Bronchial epithelial cell (primary cell): ENCODE results near the gene EDNRA. TPM values are rescaled to one million over a fixed set of nuclear protein-coding genes. Genes with fewer than 3 reads are reported as not detected.

Experiments
- DNase-seq: peaks from one replicate; pipeline ENCODE4 v3.0.0-alpha.2; 2010; ENCODE audit warnings: low read depth
- FAIRE-seq: peaks from 2 replicates; lab custom pipeline; 2011; peaks lifted over from hg19 to GRCh38; lab: Jason Lieb, UNC
- H3K27me3 ChIP-seq: 2 replicates; pipeline ENCODE4 v1.5.1; 2011; ENCODE audit warnings: low read length; ENCODE audit not compliant: control insufficient read depth, insufficient read depth
- H3K36me3 ChIP-seq: 2 replicates; pipeline ENCODE4 v1.5.1; 2011; ENCODE audit warnings: low read length; ENCODE audit not compliant: control insufficient read depth, insufficient read depth
- H3K4me3 ChIP-seq: 2 replicates; pipeline ENCODE4 v1.5.1; 2011; ENCODE audit warnings: mild to moderate bottlenecking, low read depth, low read length, control low read depth
- CTCF ChIP-seq: IDR thresholded peaks from 2 replicates; pipeline ENCODE4 v1.5.1; 2011; ENCODE audit warnings: mild to moderate bottlenecking, moderate library complexity, low read length, control low read depth, inconsistent platforms; ENCODE audit not compliant: insufficient read depth, severe bottlenecking
- total RNA-seq: library from RNA; depleted of rRNA; stranded (reverse); fragments of >200 nt; gene quantifications from 2 replicates; pipeline ENCODE4 v1.2.1, GENCODE V29; 2014

Gene EDNRA
- total RNA-seq, 1 donor from 2014 or later: 3.7 TPM

- Histone ChIP-seq H3K27me3 (no peaks in the 10 kb centered on the region), H3K4me3 (no peak overlapping the region), H3K36me3 (no peaks in the 10 kb centered on the region)
- TF ChIP-seq CTCF: no peak
- FAIRE-seq: no peak
- DNase-seq: no peak
Observed at GRCh38 chr4:147542229-147542990, 61.5 kb downstream of the EDNRA start.

- no peak for TF ChIP-seq CTCF
- peak; percentile 75 for DNase-seq
- no peak for FAIRE-seq
- H3K27me3 ChIP-seq: no peaks in the 10 kb centered on the region
- no peaks in the 10 kb centered on the region for H3K36me3 ChIP-seq
- H3K4me3 ChIP-seq: no peak overlapping the region
Observed at GRCh38 chr4:147543034-147543433, 62.1 kb downstream of the EDNRA start.

- H3K27me3 ChIP-seq: no peaks in the 10 kb centered on the region
- FAIRE-seq (no peak), DNase-seq (peak; percentile 94)
- TF ChIP-seq CTCF: no peak
- H3K4me3 ChIP-seq: no peak overlapping the region
- no peaks in the 10 kb centered on the region for H3K36me3 ChIP-seq
Observed at GRCh38 chr4:147546349-147546748, 65.5 kb downstream of the EDNRA start.

GRCh38 chr4:147547314-147548056 is 66.6 kb downstream of the EDNRA start:
- Histone ChIP-seq H3K27me3 (no peaks in the 10 kb centered on the region), H3K36me3 (no peaks in the 10 kb centered on the region), H3K4me3 (no peak overlapping the region)
- DNase-seq (peak; percentile 78), FAIRE-seq (no peak)
- no peak for TF ChIP-seq CTCF

- no peaks in the 10 kb centered on the region for H3K36me3 ChIP-seq
- no peak overlapping the region for H3K4me3 ChIP-seq
- no peaks in the 10 kb centered on the region for H3K27me3 ChIP-seq
- TF ChIP-seq CTCF: no peak
- FAIRE-seq (no peak), DNase-seq (no peak)
Observed at GRCh38 chr4:147548256-147548655, 67.4 kb downstream of the EDNRA start.
